Activated T-cell treated with anti-CD3 and anti-CD28 coated beads, Interleukin-2, amount 50 U/mL, for 1 hour (primary cell): ENCODE measurements around the gene NEURL1B.
"Not testable (repeated sequence)": the region's sequence is repeated elsewhere in the genome, so short reads cannot be mapped to it uniquely, and the experiment has no call there.

Experiments
- DNase-seq: peaks from one replicate; pipeline ENCODE4 v3.0.0-alpha.2; 2020

The NEURL1B gene

DNA sequence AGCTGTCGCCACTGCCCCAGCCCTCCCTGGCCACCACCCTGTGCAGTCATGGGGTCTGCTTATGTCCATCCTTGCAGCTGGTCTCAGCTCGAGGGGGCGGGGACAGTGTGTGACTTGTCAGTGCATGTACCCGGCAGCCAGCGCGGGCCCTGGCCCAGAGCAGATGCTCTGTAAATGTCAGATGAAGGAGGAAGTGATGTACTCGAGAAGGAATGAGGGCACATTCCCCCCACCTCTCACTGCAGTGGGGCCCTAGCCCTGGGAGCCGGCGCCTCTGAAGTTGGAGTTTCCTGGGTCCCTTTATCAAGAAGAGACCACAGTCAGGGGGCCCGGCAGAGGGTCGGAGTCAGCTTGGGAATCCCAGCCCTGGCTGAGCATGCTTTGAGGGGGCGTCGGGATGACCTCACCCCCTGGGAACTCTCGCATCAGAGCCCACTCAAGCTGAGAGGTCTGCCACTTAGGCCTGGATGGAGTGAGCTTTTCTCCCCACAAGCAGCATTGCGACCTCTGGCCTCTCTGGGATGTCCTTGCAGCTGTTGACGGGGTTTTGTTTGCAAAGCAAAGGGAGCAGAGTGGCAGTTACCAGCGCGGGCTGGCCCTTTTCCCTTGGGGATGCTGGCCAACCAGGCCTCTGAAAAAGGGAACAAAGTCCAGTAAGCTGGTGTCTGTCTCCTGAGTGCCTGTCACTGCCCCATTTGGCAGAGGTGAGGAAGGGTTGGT, 19.0 kb downstream of the NEURL1B start:
- no peak for DNase-seq

GRCh38 chr5:172660974-172661373, 19.9 kb downstream of the NEURL1B start:
- DNase-seq, result no peak

DNA sequence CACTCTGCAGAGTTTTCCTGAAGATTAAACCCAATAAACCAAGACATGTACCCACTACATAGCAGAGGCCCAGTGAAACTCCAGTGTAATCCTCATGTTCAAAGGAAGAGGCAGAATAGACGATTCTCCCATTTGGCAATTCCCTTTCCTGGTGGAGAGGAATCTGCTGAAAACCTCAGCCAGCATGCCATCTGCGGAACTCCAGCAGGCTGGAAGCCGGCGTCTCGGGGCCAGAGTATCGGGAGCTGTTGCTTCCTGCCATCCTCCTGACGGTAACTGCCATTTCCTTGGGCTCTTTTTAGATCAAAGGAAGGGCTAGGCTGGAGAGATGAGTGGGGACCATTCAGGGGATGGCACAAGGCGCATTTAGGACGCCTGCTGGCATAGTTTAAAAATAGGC, 20.5 kb downstream of the NEURL1B start:
- no peak for DNase-seq

GRCh38 chr5:172662596-172662995, 21.5 kb downstream of the NEURL1B start:
- DNase-seq, result no peak

DNA sequence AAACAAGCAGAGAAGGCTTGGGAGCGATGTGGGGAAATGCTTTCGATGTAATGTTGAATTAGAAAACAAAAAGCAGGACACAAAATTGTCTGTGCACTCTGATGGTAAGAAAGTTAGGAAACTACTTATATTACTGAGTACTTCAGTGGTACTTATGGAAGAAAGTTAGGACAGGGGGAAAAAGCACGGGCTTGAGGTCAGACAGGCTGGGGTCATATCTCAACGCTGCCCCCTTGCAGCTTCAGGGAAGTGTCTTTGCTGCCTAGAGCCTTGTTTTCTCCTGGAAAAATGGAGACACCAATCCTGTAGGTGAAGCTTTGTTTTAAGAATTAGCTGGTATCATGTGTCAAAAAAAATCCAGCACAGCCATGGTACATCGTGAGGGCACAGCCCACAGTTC, 23.0 kb downstream of the NEURL1B start:
- DNase-seq, result no peak

GRCh38 chr5:172664681-172665541, 23.8 kb downstream of the NEURL1B start:
- DNase-seq, result no peak

GRCh38 chr5:172666251-172666650, 25.2 kb downstream of the NEURL1B start:
- DNase-seq, result no peak

- DNase-seq, result no peak
Measured at GRCh38 chr5:172667786-172668593, 26.9 kb downstream of the NEURL1B start.

DNA sequence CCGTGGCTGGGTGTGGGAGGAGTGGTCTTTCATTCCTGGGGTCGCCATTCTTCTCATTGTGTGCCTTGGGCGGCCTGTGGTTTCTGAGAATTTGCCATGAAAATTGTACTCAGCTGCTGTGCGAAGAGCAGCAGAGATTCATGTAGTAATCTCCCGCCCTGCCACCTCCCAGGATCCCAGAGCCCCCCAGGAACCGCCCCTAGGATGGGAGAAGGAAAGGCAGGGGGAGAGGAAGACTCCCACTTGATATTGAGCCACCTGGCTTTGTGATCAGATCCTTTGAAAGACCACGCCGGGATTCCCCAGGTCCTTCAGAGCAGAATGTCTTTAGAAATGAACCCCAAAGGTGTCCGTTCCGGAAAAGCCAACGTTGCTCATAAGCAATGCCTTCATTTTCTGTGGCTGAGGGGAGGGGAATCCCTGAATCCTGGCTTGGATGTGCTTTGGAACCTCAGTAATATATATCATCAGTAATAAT, 27.6 kb downstream of the NEURL1B start:
- DNase-seq, result no peak

GRCh38 chr5:172669386-172670004, 28.4 kb downstream of the NEURL1B start:
- no peak for DNase-seq

DNA sequence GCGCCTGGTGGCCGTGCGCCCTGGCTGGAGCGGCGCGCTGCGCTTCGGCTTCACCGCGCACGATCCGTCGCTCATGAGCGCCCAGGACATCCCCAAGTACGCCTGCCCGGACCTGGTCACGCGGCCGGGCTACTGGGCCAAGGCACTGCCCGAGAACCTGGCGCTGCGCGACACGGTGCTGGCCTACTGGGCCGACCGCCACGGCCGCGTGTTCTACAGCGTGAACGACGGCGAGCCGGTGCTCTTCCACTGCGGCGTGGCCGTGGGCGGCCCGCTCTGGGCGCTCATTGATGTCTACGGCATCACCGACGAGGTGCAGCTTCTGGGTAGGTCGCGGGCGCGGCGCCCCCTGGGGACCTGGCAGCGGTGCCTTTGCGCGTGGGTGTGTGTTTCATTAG, 28.9 kb downstream of the NEURL1B start:
- DNase-seq, result no peak

DNA sequence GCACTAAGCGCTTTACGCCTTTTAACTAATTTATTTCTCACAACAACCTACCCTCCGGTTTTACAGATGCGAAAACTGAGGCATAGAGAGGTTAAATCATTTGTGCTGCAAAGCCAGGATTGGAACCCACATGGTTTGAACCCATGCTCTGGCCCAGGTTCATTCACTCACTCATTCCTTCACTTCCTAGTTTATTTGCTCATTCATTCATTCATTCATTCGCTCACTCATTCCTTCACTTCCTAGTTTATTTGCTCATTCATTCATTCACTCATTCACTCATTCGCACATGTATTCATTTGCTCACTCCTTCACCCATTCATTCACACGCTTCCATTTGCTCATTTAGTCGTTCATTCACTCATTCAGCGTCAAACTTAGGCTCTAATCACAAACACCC, 29.4 kb downstream of the NEURL1B start:
- no peak for DNase-seq

GRCh38 chr5:172671091-172671490, 30.0 kb downstream of the NEURL1B start:
- DNase-seq, result no peak

DNA sequence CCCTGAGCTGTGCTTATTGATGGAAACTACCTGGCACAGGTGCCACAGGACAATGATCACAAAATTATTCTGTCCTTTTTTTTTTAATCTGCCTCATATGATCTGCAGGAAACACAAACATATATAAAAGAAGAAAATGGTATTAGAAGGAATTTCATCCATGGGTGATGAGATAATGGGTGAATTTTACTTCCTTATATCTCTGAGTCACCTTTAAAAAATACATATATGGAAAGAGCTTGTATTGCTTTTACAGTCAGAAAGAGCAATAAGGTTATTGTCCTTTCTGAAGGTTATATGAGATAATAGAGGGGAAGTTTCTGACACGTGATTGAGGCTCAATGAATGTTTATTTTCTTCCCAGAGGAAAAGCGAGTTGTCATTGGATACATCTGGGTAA, 31.6 kb downstream of the NEURL1B start:
- DNase-seq, result no peak

DNA sequence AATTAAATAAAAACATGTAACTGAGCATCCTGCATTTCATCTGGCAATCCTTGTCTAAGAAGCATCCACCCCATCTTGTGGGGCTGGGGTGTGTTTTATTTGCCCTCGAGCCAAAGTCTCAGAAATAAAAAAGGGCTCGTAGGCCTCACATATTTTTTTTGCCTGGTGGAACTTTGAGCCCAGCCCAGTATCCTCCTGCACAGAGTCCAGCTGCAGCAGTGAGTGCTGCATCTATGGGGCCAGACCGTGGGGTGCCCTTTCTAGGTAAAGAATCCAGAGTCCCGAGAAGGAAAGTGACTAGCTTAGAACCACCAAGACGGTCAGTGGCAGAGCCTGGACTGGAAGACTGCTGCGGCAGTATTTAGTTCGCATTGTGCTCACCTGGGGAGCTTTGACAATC, 33.1 kb downstream of the NEURL1B start:
- DNase-seq, result no peak

GRCh38 chr5:172676914-172677475, 35.9 kb downstream of the NEURL1B start:
- DNase-seq, result no peak

DNA sequence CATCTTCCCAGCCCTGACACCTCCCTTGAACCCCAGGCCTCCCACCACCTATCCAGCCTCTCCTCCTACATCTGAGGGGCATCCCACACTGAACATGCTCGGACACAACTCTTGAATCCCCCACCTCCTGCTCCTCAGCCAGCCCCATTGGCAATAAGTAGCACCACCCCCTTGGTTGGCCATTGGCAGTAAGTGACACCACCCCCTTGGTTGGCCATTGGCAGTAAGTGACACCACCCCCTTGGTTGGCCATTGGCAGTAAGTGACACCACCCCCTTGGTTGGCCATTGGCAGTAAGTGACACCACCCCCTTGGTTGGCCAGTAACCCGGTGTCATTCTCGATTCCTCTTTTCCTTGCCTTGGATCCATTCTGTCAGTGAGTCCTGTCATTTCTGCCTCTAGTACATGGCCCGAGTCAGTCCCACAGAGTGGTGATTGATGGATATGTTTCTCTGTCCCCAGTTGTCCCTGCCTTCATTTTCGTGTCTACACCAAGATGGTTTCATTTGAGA, 37.4 kb downstream of the NEURL1B start:
- not testable (repeated sequence) for DNase-seq

- DNase-seq, result no peak
Measured at GRCh38 chr5:172678902-172679301, 37.8 kb downstream of the NEURL1B start.

DNA sequence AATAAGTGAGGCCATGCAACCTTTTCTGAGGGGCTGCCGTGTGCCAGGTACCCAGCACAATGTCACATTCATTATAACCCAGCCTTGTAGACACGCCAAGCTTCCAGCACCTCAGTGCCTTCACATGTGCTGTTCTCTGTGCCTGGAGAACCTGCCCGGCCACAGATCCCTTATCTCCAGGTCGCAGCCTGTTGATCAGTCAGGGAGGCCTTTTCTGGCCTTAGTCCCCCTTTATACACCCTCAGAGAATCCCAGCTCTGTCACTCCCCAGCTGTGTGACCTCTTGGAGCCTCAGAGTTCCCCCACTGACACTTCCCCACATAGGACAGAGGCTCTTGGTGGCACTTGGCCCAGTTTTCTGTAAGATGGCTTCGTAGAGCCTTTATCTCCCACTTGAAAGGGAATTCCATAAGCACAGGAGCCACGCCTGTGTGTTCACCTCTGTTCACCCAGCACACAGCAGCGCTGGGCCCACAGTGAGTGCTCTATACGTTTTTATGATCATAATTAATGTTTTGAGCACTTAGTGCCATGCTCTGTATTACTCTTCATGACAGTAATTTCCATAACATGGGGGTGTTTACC, 38.7 kb downstream of the NEURL1B start:
- DNase-seq, result no peak

DNA sequence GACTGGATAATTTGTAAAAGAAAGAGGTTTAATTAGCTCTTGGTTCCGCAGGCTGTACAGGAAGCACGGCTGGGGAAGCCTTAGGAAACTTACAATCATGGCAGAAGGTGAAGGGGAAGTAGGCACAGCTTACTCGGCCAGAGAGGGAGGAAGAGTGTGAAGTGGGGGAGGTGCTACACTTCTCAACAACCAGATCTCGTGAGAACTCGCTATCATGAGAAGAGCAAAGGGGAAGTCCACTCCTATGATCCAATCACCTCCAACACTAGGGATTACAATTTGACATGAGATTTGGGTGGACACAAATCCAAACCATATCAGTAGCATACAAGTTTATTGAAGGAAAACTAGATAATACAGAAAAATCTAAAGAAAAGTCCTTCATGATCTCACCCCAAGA, 39.9 kb downstream of the NEURL1B start:
- DNase-seq, result no peak

GRCh38 chr5:172681421-172681820, 40.4 kb downstream of the NEURL1B start:
- DNase-seq, result no peak

DNA sequence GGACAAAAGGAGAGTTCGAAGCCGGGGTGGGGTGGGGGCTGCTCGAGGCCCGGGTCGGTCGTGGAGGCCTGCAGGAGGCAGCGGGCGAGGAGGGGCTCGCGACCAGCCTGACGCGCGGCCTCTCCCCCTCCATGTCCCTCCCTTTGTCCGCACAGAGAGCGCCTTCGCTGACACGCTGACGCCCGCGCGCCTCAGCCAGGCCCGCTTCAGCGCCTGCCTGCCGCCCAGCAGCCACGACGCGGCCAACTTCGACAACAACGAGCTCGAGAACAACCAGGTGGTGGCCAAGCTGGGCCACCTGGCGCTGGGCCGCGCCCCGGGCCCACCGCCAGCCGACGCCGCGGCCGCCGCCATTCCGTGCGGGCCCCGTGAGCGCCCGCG, 42.2 kb downstream of the NEURL1B start:
- DNase-seq, result no peak
